RWPE1 (cell line): Measurements from ENCODE around the gene SRPK3.

Source experiments
- CTCF ChIA-PET: fragments of 350-600 bp; sonication (Branson Sonifier 250); formaldehyde crosslinking; extraction: SDS; loops from one replicate; lab custom pipeline; 2021; lab: Yijun Ruan, JAX
- POLR2A ChIA-PET: fragments of 400-600 bp; formaldehyde crosslinking; extraction: SDS; loops from one replicate; lab custom pipeline; 2020; ENCODE audit warnings: antibody characterized with exemption; ENCODE audit not compliant: low non-redundant PET; lab: Yijun Ruan, JAX
- DNase-seq: peaks from one replicate; pipeline ENCODE4 v3.0.0; 2012; ENCODE audit warnings: low spot score
- H3K27ac ChIP-seq: fragments of 450-650 bp; 2 replicates; pipeline ENCODE4 v1.5.1; 2017
- CTCF ChIP-seq: fragments of 450-650 bp; conservative IDR thresholded peaks from 2 replicates; pipeline ENCODE4 v1.5.1; 2017; ENCODE audit warnings: low read depth, mild to moderate bottlenecking

The SRPK3 gene

DNA sequence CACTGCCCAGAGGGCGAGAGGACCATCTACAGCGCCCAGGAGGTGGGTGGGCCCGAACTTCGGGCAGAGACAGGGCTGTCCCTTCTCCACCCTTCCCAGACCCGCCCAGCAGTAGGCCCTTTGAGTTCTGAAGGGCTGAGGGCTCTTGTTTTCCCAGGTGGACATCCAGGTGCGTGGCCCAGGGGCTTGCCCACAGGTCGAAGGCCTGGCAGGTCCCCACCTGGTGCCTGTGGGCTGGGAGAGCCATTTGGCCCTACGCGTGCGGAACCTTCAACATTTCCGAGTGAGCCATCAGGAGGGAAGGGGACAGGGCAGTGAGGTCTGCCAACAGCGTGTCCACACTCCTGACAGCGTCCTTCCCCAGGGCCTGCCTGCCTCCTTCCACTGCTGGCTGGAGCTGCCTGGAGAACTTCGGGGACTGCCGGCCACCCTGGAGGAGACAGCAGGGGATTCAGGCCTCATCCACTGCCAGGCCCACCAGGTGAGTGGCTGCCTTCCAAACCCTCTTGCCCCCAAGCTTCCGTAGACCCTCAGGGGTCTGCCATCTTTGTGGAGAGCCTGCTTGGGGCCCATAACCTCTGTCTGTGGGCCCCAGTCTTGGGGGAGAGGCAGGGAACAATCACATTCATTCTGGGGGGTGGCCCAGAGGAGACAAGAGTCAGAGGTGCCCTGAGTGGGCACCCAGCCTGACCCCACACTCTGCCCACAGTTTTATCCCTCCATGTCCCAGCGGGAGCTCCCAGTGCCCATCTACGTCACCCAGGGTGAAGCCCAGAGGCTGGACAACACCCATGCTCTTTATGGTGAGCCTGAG lies 10.0 kb upstream of the SRPK3 start:
- CTCF ChIA-PET, result no interaction called here
- TF ChIP-seq CTCF, result no peak
- POLR2A ChIA-PET, result no interaction called here
- H3K27ac ChIP-seq, result no peak overlapping the region
- no peak for DNase-seq

DNA sequence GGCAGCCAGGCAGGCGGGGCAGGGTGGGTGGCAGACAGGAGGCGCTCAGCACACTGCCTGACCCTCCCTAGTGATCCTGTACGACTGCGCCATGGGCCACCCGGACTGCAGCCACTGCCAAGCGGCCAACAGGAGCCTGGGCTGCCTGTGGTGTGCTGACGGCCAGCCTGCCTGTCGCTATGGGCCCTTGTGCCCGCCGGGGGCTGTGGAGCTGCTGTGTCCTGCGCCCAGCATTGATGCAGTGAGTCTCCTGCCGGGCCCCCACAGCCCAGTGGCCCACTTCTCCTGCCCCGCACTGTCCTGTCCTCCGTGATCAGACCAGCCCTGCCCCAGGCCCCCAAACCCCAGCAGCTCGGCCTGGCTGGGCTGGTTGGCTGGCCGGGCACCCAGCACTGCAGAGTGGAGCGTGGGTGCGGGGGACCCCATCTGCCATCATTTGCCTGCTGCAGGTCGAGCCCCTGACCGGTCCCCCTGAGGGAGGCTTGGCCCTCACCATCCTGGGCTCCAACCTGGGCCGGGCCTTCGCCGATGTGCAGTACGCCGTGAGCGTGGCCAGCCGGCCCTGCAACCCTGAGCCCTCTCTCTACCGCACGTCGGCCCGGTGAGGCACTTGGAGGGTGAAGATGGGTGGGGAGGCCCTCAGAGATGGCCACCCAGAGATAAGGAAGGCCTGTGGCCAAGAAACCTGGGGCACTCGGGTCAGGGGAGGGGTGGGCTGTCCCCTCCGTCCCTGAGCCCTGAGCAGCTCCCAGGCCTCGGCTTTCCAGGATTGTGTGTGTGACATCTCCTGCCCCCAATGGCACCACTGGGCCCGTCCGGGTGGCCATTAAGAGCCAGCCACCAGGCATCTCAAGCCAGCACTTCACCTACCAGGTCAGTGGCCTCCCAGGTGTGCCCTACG lies 9.2 kb upstream of the SRPK3 start:
- ChIA-PET POLR2A (no interaction called here), CTCF (no interaction called here)
- no peak for DNase-seq
- H3K27ac ChIP-seq, result no peak overlapping the region
- no peak for TF ChIP-seq CTCF

- TF ChIP-seq CTCF, result no peak
- DNase-seq, result no peak
- H3K27ac ChIP-seq, result no peak overlapping the region
- POLR2A ChIA-PET, result no interaction called here
- CTCF ChIA-PET, result no interaction called here
Observed at GRCh38 chrX:153772316-153773217, 8.3 kb upstream of the SRPK3 start.

- H3K27ac ChIP-seq, result no peak overlapping the region
- POLR2A ChIA-PET, result no interaction called here
- DNase-seq, result no peak
- CTCF ChIA-PET, result no interaction called here
- TF ChIP-seq CTCF, result no peak
Observed at GRCh38 chrX:153773218-153773611, 7.6 kb upstream of the SRPK3 start.

- H3K27ac ChIP-seq, result no peak overlapping the region
- DNase-seq, result no peak
- CTCF ChIA-PET, result no interaction called here
- POLR2A ChIA-PET, result no interaction called here
- no peak for TF ChIP-seq CTCF
Observed at GRCh38 chrX:153773741-153774575, 6.9 kb upstream of the SRPK3 start.
